Nephron progenitor cell (in vitro differentiated cells): Measurements from ENCODE around the gene ZNF76.
A peak's percentile ranks its signal among the peaks of the same experiment; 100 is the strongest.

ENCODE experiments used
- DNase-seq: peaks from one replicate; pipeline ENCODE4 v3.0.0; 2021
- H3K27ac Mint-ChIP-seq: 2 replicates; pipeline ENCODE4 v1.8.0; 2021; ENCODE audit warnings: mild to moderate bottlenecking, moderate library complexity, mixed read lengths
- H3K27me3 Mint-ChIP-seq: 2 replicates; pipeline ENCODE4 v1.8.0; 2021; ENCODE audit warnings: mild to moderate bottlenecking, low read depth, mixed read lengths; ENCODE audit not compliant: poor library complexity
- H3K36me3 Mint-ChIP-seq: 2 replicates; pipeline ENCODE4 v1.8.0; 2021; ENCODE audit warnings: low read depth, mixed read lengths
- H3K4me1 Mint-ChIP-seq: 2 replicates; pipeline ENCODE4 v1.8.0; 2021; ENCODE audit warnings: mixed read lengths
- H3K4me3 Mint-ChIP-seq: 2 replicates; pipeline ENCODE4 v1.8.0; 2021; ENCODE audit warnings: mild to moderate bottlenecking, moderate library complexity, mixed read lengths
- H3K9me3 Mint-ChIP-seq: 2 replicates; pipeline ENCODE4 v1.8.0; 2021; ENCODE audit warnings: mild to moderate bottlenecking, moderate library complexity, mixed read lengths
- TF ChIP-seq, protein P1 (sequence below): fragments of 200-600 bp; sonication (generic); IDR thresholded peaks from 2 replicates; pipeline ENCODE4 v1.5.0; 2021; ENCODE audit warnings: antibody characterized with exemption

ZNF76 gene

DNA sequence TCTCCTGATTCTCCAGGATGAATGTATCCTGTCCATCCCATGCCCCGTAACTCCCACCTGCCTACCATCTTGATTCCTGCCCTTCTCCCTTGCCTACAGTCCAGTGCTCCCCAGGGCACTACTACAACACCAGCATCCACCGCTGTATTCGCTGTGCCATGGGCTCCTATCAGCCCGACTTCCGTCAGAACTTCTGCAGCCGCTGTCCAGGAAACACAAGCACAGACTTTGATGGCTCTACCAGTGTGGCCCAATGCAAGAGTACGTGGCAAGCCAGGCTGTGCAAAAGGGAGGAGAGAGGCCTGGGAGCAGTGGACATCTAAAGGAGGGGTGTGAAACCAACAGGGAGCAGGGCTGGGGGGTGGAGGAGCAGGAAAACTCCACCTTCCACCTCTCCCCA, 15.0 kb upstream of the ZNF76 start:
- Mint-ChIP-seq H3K4me3 (no peak overlapping the region), H3K4me1 (peaks cover 30% of the 10 kb centered on the region), H3K27me3 (peaks cover 4% of the 10 kb centered on the region), H3K9me3 (no peaks in the 10 kb centered on the region), H3K27ac (no peak overlapping the region), H3K36me3 (peaks cover 55% of the 10 kb centered on the region)
- TF ChIP-seq, protein P1, sequence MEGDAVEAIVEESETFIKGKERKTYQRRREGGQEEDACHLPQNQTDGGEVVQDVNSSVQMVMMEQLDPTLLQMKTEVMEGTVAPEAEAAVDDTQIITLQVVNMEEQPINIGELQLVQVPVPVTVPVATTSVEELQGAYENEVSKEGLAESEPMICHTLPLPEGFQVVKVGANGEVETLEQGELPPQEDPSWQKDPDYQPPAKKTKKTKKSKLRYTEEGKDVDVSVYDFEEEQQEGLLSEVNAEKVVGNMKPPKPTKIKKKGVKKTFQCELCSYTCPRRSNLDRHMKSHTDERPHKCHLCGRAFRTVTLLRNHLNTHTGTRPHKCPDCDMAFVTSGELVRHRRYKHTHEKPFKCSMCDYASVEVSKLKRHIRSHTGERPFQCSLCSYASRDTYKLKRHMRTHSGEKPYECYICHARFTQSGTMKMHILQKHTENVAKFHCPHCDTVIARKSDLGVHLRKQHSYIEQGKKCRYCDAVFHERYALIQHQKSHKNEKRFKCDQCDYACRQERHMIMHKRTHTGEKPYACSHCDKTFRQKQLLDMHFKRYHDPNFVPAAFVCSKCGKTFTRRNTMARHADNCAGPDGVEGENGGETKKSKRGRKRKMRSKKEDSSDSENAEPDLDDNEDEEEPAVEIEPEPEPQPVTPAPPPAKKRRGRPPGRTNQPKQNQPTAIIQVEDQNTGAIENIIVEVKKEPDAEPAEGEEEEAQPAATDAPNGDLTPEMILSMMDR = no peak
- no peak for DNase-seq

DNA sequence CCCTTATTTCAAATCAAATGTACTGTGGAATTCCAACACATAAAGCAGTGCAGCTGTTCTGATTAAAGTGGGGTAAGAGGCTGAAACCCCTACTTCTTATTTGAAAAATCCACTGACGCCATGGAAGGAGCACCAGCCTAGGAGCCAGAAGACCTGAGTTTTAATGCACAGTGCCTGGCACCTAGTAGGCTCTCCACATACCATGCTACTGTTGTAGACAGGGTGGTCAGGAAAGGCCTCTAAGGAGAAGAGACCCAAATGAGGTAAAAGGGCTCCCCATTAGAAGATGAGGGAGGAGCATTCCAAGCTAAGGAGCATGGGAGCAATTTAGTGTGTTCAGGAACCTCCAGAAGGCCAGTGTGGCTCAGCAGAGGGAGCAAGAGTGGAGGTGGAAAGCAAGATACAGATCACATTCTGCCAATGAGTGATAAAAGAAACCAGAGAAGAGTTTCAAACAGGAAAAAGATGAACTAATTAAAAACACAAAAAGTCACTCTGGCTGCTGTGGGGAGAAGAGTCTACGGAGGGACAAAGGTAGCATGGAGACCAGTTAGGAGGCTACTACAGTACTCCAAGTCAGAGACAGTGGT, 11.8 kb upstream of the ZNF76 start:
- DNase-seq = no peak
- H3K27ac Mint-ChIP-seq = peak overlapping the region; percentile 9
- no peaks in the 10 kb centered on the region for H3K9me3 Mint-ChIP-seq
- H3K4me3 Mint-ChIP-seq = no peak overlapping the region
- TF ChIP-seq, protein P1 = no peak
- no peaks in the 10 kb centered on the region for H3K27me3 Mint-ChIP-seq
- H3K4me1 Mint-ChIP-seq = peaks cover 26% of the 10 kb centered on the region
- peaks cover 62% of the 10 kb centered on the region for H3K36me3 Mint-ChIP-seq

DNA sequence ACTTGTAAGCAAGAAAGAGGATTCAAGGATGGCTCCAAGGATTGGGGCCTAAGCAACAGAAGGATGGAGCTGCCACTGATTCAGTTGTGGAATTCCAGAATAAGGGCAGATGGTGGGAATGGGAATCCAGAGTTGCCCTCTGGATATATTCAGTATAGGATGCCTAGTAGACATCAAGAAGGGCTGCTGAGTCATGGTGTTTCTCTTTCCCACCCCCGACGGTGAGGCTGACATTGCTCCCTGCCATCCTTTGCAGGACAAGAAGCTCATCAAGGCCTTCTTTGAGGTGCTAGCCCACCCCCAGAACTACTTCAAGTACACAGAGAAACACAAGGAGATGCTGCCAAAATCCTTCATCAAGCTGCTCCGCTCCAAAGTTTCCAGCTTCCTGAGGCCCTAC, 11.2 kb upstream of the ZNF76 start:
- peaks cover 26% of the 10 kb centered on the region for H3K4me1 Mint-ChIP-seq
- TF ChIP-seq, protein P1 = no peak
- peaks cover 62% of the 10 kb centered on the region for H3K36me3 Mint-ChIP-seq
- no peak for DNase-seq
- no peak overlapping the region for H3K4me3 Mint-ChIP-seq
- H3K9me3 Mint-ChIP-seq = no peaks in the 10 kb centered on the region
- H3K27ac Mint-ChIP-seq = peak overlapping the region; percentile 40
- no peaks in the 10 kb centered on the region for H3K27me3 Mint-ChIP-seq

DNA sequence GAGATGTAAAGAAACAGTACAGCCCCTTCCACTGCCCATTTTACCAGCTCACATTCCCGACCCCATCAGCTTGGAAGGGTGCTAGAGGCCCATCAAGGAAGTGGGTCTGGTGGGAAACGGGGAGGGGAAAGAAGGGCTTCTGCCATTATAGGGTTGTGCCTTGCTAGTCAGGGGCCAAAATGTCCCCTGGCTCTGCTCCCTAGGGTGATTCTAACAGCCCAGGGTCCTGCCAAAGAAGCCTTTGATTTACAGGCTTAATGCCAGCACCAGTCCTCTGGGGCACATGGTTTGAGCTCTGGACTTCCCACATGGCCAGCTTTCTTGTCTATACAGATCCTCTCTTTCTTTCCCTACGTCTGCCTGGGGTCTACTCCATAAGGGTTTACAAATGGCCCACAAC, 10.6 kb upstream of the ZNF76 start:
- peaks cover 62% of the 10 kb centered on the region for H3K36me3 Mint-ChIP-seq
- H3K27me3 Mint-ChIP-seq = no peaks in the 10 kb centered on the region
- H3K4me3 Mint-ChIP-seq = no peak overlapping the region
- peaks cover 29% of the 10 kb centered on the region for H3K4me1 Mint-ChIP-seq
- peak overlapping the region; percentile 86 for H3K27ac Mint-ChIP-seq
- no peaks in the 10 kb centered on the region for H3K9me3 Mint-ChIP-seq
- DNase-seq = no peak
- TF ChIP-seq, protein P1 = no peak

DNA sequence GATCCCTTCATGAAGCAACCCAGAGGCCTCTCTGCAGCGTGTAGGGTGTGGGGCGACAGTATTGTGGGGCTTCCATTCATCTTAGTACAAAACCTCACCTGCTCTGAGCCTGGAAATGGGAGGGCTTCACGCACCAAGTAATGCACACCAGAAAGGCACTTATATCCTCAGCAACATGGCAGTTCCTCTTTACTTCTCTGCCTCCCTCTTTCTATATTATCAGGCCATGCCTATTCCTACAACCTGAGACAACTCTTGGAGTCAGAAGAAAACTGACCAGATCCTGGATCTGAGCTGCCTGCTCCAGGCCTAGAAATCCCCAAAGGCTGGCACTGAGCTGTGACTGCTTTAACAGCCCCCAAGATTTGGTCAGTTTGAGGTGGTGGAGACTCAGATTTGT, 7.6 kb upstream of the ZNF76 start:
- H3K36me3 Mint-ChIP-seq = peaks cover 36% of the 10 kb centered on the region
- no peak overlapping the region for H3K27ac Mint-ChIP-seq
- no peak overlapping the region for H3K4me3 Mint-ChIP-seq
- no peaks in the 10 kb centered on the region for H3K27me3 Mint-ChIP-seq
- no peak for DNase-seq
- peaks cover 36% of the 10 kb centered on the region for H3K4me1 Mint-ChIP-seq
- no peaks in the 10 kb centered on the region for H3K9me3 Mint-ChIP-seq
- TF ChIP-seq, protein P1 = no peak

DNA sequence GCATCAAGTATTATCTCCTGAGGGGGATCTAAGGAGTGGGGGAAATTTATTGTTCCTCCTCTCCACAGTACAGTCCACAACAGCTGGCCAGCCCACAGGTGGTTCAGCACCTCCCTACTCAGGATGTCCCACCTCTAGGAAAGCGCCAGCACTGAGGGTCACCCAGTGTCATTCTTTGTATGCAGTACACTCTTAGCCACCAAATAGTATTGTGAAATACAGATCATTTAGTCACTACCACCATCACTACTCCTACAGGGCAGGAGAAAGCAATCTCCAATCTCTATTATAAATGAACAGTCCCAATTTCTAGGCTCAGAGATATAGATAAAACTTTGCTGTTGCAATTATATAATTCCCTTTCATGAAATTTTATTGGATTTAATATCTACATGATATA, 6.3 kb upstream of the ZNF76 start:
- Mint-ChIP-seq H3K27ac (peak overlapping the region; percentile 37), H3K4me3 (no peak overlapping the region), H3K27me3 (no peaks in the 10 kb centered on the region), H3K9me3 (no peaks in the 10 kb centered on the region), H3K36me3 (peaks cover 29% of the 10 kb centered on the region), H3K4me1 (peaks cover 44% of the 10 kb centered on the region)
- TF ChIP-seq, protein P1 = no peak
- no peak for DNase-seq
